Measurements from ENCODE around the gene DGKI. TPM values are rescaled to one million over a fixed set of nuclear protein-coding genes. Genes with fewer than 3 reads are reported as not detected.

DGKI gene
- total RNA-seq, 4 donors from 2014 or later, result 0.16 to 4.4 (median 2.1) TPM

- ATAC-seq (ENCODE audit: low FRiP score) (no peak), DNase-seq (ENCODE audit: low spot score) (no peak)
- TF ChIP-seq CTCF (IDR thresholded peaks at IDR 0.05), result no peak
These were observed 15.6 kb upstream of the DGKI start for GRCh38 chr7:137862358-137862757.

DNA sequence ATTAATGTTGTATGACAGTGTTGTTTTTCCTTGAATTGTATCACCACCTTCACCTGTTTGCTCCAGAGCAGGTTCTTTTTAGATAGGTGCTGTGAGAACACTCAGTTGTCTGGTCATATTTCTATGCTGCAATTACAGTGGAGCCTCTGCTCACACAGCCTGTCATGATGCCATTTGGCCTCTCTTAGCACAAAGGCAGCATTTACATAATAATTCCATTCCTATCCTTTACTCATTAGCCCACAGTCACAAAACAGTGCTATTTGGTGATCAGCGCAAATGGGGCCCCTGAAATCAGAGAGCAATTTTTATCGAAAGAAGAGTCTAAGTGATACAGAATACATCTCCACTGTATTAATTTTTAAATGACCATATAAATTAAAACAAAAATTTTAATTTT, 13.8 kb upstream of the DGKI start:
- DNase-seq (ENCODE audit: low spot score) (no peak), ATAC-seq (ENCODE audit: low FRiP score) (no peak)
- no peak for TF ChIP-seq CTCF (IDR thresholded peaks at IDR 0.05)

- DNase-seq (ENCODE audit: low spot score) (no peak), ATAC-seq (ENCODE audit: low FRiP score) (no peak)
- no peak for TF ChIP-seq CTCF (IDR thresholded peaks at IDR 0.05)
These were observed 6.3 kb upstream of the DGKI start for GRCh38 chr7:137853053-137853452.

- no peak for TF ChIP-seq CTCF (IDR thresholded peaks at IDR 0.05)
- ATAC-seq (ENCODE audit: low FRiP score) (no peak), DNase-seq (ENCODE audit: low spot score) (no peak)
These were observed 5.3 kb upstream of the DGKI start for GRCh38 chr7:137852108-137852507.

- no peak for ATAC-seq (ENCODE audit: low FRiP score)
These were observed 4.5 kb upstream of the DGKI start for GRCh38 chr7:137850972-137851945.

GRCh38 chr7:137850571-137850970, 3.8 kb upstream of the DGKI start:
- TF ChIP-seq CTCF (IDR thresholded peaks at IDR 0.05), result no peak
- DNase-seq (ENCODE audit: low spot score) (no peak), ATAC-seq (ENCODE audit: low FRiP score) (no peak)

More at GRCh38 chr7:137850972-137851945, 4.5 kb upstream of the DGKI start:
- DNase-seq (ENCODE audit: low spot score), result no peak
- TF ChIP-seq CTCF (IDR thresholded peaks at IDR 0.05), result no peak

- no peak for TF ChIP-seq CTCF (IDR thresholded peaks at IDR 0.05)
- no peak for ATAC-seq (ENCODE audit: low FRiP score)
- no peak for DNase-seq (ENCODE audit: low spot score)
These were observed 1.3 kb upstream of the DGKI start for GRCh38 chr7:137848095-137848494.
